ENCODE results near the gene CDKN3.
"Not testable (repeated sequence)": the region's sequence is repeated elsewhere in the genome, so short reads cannot be mapped to it uniquely, and the experiment has no call there.

Gene CDKN3

DNA sequence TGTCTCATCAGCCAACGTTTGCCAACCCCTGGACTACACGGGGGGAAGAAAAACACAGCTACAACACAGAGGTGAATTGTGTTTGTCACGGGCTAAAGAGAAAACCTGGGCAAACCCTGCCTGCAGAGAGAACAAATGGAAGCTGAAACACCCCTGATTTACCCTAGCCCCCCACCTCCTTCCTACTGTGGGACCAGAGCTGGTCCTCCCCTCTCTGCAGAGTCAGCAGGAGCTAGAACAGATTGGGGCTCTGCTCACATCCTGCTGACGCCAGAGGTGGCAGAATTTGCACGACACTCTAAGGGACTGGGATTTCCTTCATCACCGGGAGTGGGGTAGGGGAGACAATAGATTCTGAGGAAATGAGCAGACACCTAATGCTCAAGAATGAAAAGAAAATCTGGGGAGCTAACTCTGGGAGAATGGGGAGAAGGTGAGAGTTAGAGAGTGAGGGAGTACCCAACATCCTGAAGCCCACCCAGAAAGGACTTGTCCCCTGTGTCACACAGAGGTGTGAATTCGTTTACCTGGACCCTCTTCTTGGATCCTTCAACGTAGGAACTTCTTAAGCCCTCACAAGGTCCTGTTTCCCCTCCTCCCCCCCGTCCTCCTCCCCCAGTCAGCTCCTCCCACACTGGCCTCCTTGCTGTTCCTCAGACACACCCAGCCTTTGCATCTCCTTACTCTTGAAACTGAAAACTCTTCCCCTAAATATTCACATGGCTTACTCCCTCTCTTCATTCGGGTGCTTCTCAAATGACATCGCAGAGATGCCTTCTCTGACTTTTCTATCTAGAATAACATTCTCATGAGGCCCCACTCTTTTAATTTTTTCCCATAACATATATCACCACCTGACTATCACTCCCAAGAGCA, 26.2 kb upstream of the CDKN3 start:
- no peak for DNase-seq (ENCODE audit: low spot score)

DNA sequence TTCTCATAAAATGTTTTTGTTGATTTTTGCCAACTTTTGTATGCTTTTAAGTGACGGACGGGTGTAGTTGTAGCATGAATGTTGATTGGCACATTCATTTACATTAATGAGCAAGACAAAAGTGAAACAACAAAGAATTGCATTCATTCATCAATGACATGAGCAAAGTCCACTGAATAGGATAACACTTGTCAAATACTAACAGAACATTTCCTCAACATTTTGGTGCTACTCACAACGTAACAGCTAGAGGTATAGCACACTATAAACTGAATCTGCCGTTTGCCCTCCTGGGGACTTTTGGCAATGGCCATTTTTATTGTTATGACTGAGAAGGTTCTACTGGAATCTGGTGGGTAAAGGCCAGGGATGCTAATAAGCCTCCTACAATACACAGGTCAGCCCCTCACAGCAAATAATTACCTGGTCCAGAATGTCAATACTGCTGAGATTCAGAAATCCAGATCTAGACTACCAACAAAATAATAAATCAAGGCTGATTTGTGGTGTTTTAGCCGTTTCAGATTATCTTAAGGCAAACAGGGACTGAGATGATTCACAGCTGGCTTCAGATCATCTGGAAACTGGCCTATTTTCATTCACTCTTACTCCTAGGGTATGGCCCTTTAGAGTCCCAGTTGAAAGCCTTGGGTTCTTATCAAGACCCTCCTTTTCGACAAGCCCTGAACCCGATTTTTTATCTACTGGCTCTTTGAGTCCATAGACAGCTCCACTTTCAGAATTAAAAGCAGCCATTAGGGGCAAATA, 22.5 kb upstream of the CDKN3 start:
- DNase-seq (ENCODE audit: low spot score) = peak; percentile 40

DNA sequence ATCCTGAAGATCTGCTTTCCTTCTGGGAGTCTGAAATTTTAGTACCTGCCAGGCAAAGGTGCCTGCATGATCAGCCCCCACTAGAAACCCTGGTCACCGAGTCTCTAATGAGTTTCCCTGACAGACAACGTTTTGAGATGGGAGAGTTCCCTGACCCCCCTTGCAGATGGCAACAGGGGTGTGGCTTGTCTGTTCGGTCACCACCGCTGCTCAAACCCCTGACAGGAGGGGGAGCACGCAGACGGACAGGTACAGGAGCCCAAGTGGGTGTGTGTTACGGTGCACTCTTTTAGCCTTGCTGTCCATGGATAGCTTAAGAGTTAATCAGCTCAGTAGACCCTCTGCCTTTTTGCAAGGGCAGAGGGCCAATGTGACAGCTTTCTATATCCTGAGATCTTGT, 19.3 kb upstream of the CDKN3 start:
- no peak for DNase-seq (ENCODE audit: low spot score)

DNA sequence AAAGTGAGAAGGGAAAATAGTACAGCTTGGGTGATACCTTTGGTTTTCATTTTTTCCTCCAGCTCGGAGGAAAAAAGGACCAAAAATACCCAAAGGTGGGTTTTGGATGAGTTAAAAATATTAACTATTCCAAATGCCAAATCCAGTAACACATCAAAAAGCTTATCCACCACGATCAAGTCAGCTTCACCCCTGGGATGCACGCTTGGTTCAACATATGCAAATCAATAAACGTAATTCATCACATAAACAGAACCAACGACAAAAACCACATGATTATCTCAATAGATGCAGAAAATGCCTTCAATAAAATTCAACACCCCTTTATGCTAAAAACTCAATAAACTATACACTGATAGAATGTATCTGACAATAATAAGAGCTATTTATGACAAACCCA, 17.9 kb upstream of the CDKN3 start:
- not testable (repeated sequence) for DNase-seq (ENCODE audit: low spot score)

DNA sequence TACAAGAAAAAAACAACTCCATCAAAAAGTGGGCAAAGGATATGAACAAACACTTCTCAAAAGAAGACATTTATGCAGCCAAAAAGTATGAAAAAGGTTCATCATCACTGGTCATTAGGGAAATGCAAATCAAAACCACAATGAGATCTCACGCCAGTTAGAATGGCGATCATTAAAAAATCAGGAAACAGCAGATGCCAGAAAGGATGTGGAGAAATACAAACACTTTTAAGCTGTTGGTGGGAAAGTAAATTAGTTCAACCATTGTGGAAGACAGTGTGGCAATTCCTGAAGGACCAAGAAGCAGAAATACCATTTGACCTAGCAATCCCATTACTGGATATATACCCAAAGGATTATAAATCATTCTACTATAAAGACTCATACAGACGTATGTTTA, 16.2 kb upstream of the CDKN3 start:
- DNase-seq (ENCODE audit: low spot score) = not testable (repeated sequence)

DNA sequence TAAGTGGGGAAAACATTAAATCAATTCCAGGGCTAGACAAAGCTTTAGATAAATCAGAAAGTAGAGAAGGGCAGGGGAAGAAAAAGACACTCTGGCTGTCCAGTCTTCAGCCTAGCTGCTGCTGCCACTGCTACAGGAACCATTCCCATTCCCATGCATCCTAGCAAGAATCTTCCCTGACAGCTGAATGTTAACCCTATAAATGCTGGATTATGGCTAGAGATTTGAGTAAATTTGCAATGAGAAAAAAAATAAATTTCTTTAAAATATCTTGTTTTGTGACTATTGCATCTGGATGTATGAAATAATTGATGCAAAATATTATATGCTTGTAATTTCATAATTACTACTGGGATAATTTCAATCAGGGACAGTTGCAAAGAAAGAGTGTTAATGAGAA, 15.0 kb upstream of the CDKN3 start:
- no peak for DNase-seq (ENCODE audit: low spot score)

DNA sequence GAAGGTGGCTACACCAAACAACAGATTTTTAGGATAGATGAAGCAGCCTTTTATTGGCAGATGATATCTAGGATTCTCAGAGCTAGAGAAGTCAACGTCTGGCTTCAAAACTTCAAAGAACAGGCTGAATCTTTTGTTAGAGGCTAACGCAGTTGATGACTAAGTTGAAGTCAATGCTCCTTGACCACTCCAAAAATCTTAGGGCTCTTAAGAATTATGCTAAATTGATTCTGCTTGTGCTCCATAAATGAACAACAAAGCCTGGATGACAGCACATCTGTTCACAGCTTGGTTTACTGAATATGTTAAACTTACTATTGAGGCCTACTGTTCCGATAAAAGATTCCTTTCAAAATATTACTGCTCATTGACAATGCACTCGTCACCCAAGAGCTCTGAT, 13.0 kb upstream of the CDKN3 start:
- DNase-seq (ENCODE audit: low spot score) = no peak

DNA sequence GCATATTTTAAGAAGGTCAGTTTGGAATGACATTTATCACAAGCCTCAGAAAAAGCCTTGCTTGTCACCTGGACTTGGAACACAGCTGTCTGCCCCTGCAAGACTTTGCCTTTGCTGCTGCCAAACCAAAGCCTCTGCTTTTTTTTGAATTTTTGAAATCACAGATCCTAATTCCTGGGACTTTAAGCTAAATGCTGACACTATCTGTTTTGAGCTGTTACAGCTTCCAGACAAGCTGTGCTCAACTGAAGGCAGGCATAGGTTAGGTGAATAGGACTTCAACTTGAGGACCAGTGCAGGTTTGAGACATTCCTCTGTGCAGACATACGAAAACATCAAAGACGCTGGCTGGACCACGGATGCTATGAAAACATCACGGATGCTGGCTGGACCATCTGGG, 11.3 kb upstream of the CDKN3 start:
- no peak for DNase-seq (ENCODE audit: low spot score)

DNA sequence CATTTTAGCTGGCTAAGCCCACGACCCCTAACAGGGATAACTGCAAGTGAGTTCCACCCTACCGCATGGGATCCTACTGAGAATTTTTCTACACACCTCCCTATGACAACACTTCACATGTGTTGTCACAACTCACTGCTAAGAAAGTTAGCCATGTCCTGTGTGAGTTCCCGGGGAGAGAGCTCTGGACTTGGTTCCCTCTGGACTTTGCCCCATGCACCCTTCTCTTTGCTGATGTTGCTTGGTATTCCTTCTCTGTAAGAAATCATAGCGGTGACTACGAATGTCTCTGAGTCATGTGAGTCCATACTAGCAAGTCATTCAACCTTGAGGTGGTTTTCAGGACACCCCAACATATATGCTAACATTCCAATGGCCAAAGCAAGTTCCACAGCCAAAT, 9.5 kb upstream of the CDKN3 start:
- no peak for DNase-seq (ENCODE audit: low spot score)

DNA sequence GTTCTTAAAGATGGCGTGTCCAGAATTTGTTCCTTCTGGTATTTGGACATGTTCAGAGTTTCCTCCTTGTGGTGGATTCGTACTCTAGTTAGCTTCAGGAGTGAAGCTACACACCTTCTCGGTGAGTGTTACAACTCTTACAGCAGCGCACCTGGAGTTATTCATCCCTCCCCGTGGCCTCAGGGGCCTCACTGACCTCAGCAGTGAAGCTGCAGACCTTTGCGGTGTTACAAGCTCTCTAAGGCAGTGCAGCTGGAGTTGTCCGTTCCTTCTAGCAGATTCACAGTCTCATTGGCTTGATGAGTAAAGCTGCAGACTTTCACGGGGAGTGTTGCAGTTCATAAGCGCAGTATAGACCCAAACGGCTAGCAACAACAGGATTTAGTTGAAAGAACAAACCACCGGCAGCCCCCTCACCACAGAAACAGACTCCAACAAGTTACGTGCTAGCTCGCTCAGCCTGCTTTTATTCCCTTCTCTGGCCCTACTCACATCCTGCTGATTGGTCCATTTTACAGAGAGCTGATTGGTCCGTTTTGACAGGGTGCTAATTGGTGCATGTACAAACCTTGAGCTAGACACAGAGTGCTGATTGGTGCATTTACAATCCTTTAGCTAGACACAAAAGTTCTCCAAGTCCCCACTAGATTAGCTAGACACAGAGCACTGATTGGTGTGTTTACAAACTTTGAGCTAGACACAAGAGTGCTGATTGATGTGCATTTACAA, 4.5 kb upstream of the CDKN3 start:
- DNase-seq (ENCODE audit: low spot score) = no peak

DNA sequence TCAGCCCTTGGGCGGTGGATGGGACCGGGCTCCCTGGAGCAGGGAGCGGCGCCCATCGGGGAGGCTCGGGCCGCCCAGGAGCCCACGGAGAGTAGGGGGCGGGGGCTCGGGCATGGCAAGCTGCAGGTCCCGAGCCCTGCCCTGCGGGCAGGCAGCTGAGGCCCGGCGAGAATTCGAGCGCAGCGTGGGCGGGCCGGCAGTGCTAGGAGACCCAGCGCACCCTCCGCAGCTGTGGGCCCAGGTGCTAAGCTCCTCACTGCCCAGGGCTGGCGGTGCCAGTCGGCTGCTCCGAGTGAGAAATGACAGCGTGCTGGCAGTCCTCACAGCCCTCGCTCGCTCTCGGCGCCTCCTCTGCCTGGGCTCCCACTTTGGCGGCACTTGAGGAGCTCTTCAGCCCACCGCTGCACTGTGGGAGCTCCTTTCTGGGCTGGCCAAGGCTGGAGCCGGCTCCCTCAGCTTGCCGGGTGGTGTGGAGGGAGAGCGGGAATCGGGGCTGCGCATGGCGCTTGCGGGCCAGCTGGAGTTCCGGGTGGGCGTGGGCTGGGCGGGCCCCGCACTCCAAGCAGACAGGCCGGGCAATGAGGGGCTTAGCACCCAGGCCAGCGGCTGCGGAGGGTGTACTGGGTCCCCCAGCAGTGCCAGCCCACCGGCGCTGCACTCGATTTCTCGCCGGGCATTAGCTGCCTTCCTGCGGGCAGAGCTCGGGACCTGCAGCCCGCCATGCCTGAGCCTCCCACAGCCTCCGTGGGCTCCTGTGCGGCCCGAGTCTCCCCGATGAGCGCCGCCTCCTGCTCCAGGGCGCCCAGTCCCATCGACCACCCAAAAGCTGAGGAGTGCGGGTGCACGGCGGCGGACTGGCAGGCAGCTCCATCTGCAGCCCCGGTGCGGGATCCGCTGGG, 3.6 kb upstream of the CDKN3 start:
- not testable (repeated sequence) for DNase-seq (ENCODE audit: low spot score)

DNA sequence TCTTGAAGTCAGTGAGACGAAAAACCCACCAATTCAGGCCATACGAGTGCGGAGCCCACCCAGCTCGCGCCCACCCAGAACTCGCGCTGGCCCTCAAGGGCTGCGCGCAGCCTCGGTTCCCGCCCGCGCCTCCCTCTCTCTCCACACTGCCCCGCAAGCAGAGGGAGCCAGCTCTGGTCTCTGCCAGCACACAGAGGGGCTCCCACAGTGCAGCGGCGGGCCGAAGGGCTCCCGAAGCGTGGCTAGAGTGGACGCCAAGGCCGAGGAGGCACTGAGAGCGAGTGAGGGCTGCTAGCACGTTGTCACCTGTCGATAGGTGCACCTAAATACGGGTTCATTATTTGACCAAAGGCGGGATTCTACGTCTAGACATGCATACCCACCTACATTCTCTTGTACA, 2.2 kb upstream of the CDKN3 start:
- DNase-seq (ENCODE audit: low spot score) = no peak

DNA sequence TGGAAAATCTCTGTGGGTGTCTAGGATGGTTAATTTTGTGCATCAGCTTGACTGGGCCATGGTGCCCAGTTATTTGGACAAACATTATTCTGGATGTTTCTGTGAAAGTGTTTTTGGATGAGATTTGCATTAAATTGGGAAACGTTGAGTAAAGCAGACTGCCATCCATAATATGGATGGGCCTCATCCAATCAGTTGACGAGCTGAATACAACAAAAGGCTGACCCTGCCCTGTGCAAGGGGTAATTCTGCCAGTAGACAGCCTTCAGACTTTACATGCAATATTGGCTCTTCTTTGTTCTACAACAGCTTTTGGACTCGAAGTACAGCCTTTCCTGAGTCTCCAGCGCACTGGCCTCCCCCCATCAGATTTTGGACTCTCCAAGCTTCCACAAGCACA, 1.5 kb upstream of the CDKN3 start:
- no peak for DNase-seq (ENCODE audit: low spot score)

DNA sequence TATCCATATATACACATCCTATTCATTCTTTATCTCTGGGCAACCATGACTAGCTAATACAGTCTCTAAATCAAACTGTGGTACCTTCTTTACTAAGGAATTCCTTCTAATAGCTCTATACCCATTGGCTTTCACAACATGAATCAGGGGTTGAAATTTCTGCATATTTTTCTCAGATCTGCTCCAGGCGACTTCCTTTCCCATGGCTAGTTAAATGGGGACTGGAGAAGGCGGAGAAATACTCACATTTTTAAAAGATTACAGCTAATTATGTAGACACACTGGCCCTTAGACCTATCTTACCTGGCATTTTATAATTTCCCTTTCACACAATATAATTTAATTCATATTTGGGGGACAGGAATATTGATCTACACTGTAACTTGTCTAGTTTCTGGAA, 1.1 kb upstream of the CDKN3 start:
- DNase-seq (ENCODE audit: low spot score) = no peak

DNA sequence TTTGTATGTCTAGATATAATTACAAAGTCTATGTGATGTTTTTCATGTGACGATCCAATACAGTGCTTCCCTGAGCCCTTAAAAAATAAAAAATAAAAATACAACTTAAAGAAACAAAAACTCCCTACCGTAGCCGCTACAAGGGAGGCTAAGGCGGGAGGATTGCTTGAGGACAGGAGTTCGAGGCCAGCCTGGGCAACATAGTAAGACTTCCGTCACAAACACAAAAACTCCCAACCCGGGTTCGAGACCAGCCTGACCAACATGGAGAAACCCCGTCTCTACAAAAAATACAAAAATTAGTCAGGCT, 669 bp upstream of the CDKN3 start:
- DNase-seq (ENCODE audit: low spot score) = no peak

DNA sequence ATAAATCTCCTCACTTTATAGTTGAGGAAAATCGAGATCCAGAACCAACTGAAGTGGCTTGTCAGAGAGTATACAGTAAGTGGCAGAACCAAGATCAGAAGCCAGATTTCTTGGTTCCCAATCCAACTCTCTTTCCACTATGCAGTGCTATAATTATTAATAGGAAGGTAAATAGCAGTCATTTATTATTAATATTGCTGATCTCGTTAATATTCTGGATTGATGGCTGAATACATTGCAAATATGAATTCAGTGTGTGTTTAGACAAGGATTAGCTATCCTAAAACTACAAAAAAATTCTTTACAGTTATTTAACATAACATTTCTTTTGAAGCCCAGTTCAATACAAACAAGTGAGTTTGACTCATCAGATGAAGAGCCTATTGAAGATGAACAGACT, 2.8 kb downstream of the CDKN3 start:
- DNase-seq (ENCODE audit: low spot score) = no peak

DNA sequence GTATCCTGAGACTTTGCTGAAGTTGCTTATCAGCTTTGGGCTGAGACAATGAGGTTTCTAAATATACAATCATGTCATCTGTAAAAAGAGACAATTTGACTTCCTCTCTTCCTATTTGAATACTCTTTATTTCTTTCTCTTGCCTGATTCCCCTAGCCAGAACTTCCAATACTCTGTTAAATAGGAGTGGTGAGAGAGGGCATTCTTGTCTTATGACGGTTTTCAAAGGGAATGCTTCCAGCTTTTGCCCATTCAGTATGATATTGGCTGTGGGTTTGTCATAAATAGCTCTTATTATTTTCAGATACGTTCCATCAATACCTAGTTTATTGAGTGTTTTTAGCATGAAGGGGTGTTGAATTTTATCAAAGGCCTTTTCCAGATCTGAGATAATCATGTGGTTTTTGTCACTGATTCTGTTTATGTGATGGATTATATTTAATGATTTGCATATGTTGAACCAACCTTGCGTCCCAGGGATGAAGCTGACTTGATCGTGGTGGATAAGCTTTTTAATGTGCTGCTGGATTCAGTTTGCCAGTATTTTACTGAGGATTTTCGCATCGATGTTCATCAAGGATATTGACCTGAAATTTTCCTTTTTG, 6.7 kb downstream of the CDKN3 start:
- DNase-seq (ENCODE audit: low spot score) = not testable (repeated sequence)

DNA sequence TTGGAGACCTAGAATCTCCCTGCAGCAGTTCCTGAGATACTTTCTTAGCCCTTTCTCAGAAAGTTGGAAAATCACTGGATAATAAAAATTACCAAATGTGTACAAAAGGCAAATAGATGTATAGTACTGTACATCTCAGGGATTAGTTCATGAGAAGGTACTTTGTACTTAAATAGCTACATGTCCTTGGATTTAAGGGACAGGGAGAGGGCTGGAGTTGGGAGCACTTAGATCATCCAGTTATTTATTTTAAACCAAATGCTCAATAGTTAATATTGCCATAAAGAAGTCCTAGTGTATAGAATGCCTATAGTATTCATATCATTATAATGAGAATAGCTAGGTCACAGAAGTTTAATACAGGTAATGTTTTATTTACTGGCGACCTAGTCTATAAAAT, 13.4 kb downstream of the CDKN3 start:
- no peak for DNase-seq (ENCODE audit: low spot score)

DNA sequence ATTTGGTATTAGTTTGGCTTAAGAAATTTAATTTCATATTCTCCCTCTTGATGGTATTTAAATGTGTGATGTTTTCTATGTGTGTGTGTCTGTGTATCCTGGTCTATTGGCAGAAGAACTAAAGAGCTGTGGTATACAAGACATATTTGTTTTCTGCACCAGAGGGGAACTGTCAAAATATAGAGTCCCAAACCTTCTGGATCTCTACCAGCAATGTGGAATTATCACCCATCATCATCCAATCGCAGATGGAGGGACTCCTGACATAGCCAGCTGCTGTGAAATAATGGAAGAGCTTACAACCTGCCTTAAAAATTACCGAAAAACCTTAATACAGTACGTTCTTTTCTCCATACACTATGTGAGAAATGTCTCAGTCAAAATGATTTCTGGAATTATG, 14.6 kb downstream of the CDKN3 start:
- no peak for DNase-seq (ENCODE audit: low spot score)

DNA sequence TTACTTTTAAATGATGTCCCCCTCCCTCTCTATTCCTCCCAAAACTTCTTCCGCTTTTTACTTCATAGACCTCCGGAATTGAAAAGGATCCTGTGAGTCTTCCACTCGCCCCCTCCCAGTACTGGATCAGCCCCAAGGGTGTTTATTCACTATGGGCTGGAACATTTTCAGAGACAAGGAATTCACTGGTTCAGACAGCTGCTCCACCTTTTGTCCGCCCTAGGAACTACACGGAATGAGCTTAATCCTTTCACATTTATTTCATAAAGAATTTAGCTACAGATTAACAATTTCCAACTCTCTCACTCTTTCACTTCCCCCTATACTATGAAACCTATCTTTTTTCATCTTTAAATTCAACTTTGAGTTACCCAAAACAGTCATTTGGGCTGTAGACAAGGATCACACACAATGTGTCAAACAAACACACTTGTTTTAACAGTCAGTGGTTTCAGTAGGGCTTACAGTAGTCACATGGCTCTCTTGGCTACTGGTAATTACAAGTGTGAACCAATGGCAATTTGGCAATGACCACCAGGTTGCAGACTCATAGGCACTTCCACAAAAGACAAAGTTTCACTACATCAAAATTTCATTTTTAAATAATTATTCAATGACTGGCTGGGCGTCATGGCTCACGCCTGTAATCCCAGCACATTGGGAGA, 23.8 kb downstream of the CDKN3 start:
- peak; percentile 64 for DNase-seq (ENCODE audit: low spot score)

DNA sequence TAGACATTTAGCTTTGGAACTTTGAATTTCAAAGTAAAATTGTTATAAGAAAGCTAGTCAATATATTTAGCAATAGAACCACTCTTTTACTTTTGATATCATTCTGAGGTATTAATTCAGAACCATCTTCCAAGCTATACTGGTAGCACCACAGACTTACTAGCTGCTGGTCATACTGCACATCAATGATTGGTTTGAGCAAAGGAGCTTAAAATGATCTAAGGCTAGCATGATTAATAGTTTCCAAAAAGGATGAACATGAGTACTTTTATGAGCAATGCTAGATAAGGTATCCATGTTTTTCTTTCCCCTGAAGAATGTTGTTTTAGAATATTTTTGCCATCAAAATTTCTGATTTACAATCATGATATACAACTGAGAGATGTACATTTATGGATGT, 27.2 kb downstream of the CDKN3 start:
- no peak for DNase-seq (ENCODE audit: low spot score)

All from AG08395 (cell line).